Loucy (cell line): ENCODE results near the gene SYNE2.

ENCODE experiments used
- H2AFZ ChIP-seq: fragments of 200-600 bp; sonication (generic); 2 replicates; pipeline ENCODE4 v1.6.0; 2016; ENCODE audit warnings: antibody characterized with exemption, mild to moderate bottlenecking, low read length, moderate library complexity
- H3F3A ChIP-seq: fragments of 200-600 bp; 2 replicates; pipeline ENCODE4 v1.6.0; 2016; ENCODE audit warnings: antibody characterized with exemption, low read depth, mild to moderate bottlenecking
- H3K27me3 ChIP-seq: fragments of 200-600 bp; sonication (generic); 2 replicates; pipeline ENCODE4 v1.6.1; 2014; ENCODE audit warnings: low read length, mild to moderate bottlenecking; ENCODE audit not compliant: insufficient read depth, poor library complexity, severe bottlenecking
- H3K36me3 ChIP-seq: fragments of 200-600 bp; sonication (generic); 2 replicates; pipeline ENCODE4 v1.6.1; 2016; ENCODE audit warnings: low read length; ENCODE audit not compliant: insufficient read depth
- H3K4me1 ChIP-seq: fragments of 200-600 bp; sonication (generic); 2 replicates; pipeline ENCODE4 v1.5.1; 2014; ENCODE audit warnings: low read length, mild to moderate bottlenecking; ENCODE audit not compliant: insufficient read depth, poor library complexity, severe bottlenecking
- H3K4me2 ChIP-seq: fragments of 200-600 bp; sonication (generic); 2 replicates; pipeline ENCODE4 v1.6.0; 2014; ENCODE audit warnings: antibody characterized with exemption, low read length, low read depth, mild to moderate bottlenecking; ENCODE audit not compliant: poor library complexity, severe bottlenecking
- H3K4me3 ChIP-seq: fragments of 200-600 bp; sonication (generic); 2 replicates; pipeline ENCODE4 v1.5.1; 2014; ENCODE audit warnings: low read length, mild to moderate bottlenecking, mixed read lengths; ENCODE audit not compliant: poor library complexity, severe bottlenecking
- H3K79me2 ChIP-seq: fragments of 200-600 bp; sonication (generic); 2 replicates; pipeline ENCODE4 v1.6.1; 2014; ENCODE audit warnings: low read length; ENCODE audit not compliant: insufficient read depth
- H3K9ac ChIP-seq: fragments of 200-600 bp; sonication (generic); 2 replicates; pipeline ENCODE4 v1.6.0; 2014; ENCODE audit warnings: mild to moderate bottlenecking, low read depth, low read length, moderate library complexity; ENCODE audit not compliant: poor library complexity, severe bottlenecking
- H3K9me2 ChIP-seq: fragments of 200-600 bp; sonication (generic); replicated peaks from 2 replicates; pipeline ENCODE4 v1.6.1; 2016; ENCODE audit warnings: low read depth, low read length, mixed read lengths
- H3K9me3 ChIP-seq: fragments of 200-600 bp; sonication (generic); 2 replicates; pipeline ENCODE4 v1.6.1; 2014; ENCODE audit warnings: mild to moderate bottlenecking, antibody characterized with exemption, low read length, low read depth; ENCODE audit not compliant: insufficient read depth
- H4K20me1 ChIP-seq: fragments of 200-600 bp; sonication (generic); 2 replicates; pipeline ENCODE4 v1.6.0; 2014; ENCODE audit warnings: antibody characterized with exemption, low read length, mild to moderate bottlenecking; ENCODE audit not compliant: insufficient read depth, poor library complexity, severe bottlenecking
- CTCF ChIP-seq: fragments of 200-600 bp; sonication (generic); conservative IDR thresholded peaks from 2 replicates; pipeline ENCODE4 v1.5.1; 2014; ENCODE audit warnings: mild to moderate bottlenecking, antibody characterized with exemption, low read length
- EZH2phosphoT487 ChIP-seq: fragments of 200-600 bp; IDR thresholded peaks from 2 replicates; pipeline ENCODE4 v1.6.1; 2018; ENCODE audit warnings: antibody characterized with exemption, mild to moderate bottlenecking, moderate library complexity, borderline replicate concordance

Gene SYNE2

GRCh38 chr14:63988579-63988978, 135.8 kb downstream of the SYNE2 start:
- Histone ChIP-seq H3K9me2 (no peaks in the 10 kb centered on the region), H3K9ac (no peak overlapping the region)
- TF ChIP-seq EZH2phosphoT487 (no peak), CTCF (no peak)

DNA sequence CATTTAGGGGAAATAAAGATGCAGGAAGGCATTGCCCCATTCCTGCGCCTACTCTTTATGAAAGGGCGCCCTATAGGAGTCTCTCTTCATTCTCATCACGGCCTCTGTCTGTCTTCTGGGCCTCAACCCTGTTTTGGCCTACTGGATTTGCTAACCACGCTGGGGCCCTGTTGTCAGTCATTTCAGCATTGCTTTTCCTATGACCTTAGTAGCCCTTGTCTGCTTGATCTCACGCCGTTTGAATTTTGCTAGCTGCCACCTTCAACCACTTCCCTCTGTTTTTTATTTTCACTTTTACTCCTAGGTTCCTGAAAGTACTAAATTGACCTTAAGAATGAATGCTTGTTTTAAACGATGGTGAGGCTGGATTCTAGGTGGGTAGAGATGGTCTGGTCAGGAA, 139.0 kb downstream of the SYNE2 start:
- Histone ChIP-seq H2AFZ (no peak overlapping the region), H3K36me3 (peaks cover 5% of the 10 kb centered on the region; the same call in 1 of the 2 replicates), H3K4me1 (no peaks in the 10 kb centered on the region), H3K4me2 (no peak overlapping the region), H3K9me3 (no peaks in the 10 kb centered on the region), H3K4me3 (no peak overlapping the region), H3K9ac (no peak overlapping the region), H4K20me1 (no peaks in the 10 kb centered on the region), H3F3A (no peaks in the 10 kb centered on the region), H3K9me2 (no peaks in the 10 kb centered on the region), H3K79me2 (no peaks in the 10 kb centered on the region), H3K27me3 (no peaks in the 10 kb centered on the region)
- TF ChIP-seq EZH2phosphoT487 (no peak), CTCF (no peak)

More at GRCh38 chr14:63988579-63988978, 135.8 kb downstream of the SYNE2 start:
- Histone ChIP-seq H3K27me3 (no peaks in the 10 kb centered on the region), H2AFZ (no peak overlapping the region), H4K20me1 (no peaks in the 10 kb centered on the region), H3K4me3 (no peak overlapping the region), H3K4me2 (no peak overlapping the region), H3F3A (no peaks in the 10 kb centered on the region), H3K79me2 (no peaks in the 10 kb centered on the region), H3K4me1 (no peaks in the 10 kb centered on the region), H3K9me3 (no peaks in the 10 kb centered on the region), H3K36me3 (peaks cover 8% of the 10 kb centered on the region; the same call in 1 of the 2 replicates)

GRCh38 chr14:63992858-63993257, 140.1 kb downstream of the SYNE2 start:
- Histone ChIP-seq H4K20me1 (no peaks in the 10 kb centered on the region), H2AFZ (no peak overlapping the region), H3F3A (no peaks in the 10 kb centered on the region), H3K9me3 (no peaks in the 10 kb centered on the region), H3K36me3 (peaks cover 8% of the 10 kb centered on the region; the same call in 1 of the 2 replicates), H3K4me1 (no peaks in the 10 kb centered on the region), H3K4me2 (no peak overlapping the region), H3K27me3 (no peaks in the 10 kb centered on the region), H3K4me3 (no peak overlapping the region), H3K9me2 (no peaks in the 10 kb centered on the region), H3K9ac (no peak overlapping the region), H3K79me2 (no peaks in the 10 kb centered on the region)
- no peak for TF ChIP-seq CTCF
